Mesendoderm (in vitro differentiated cells): ENCODE data around the gene TSPAN5.

Source experiments
- DNase-seq: peaks from one replicate; pipeline ENCODE4 v3.0.0; 2013
- H2AK5ac ChIP-seq: 2 replicates; pipeline ENCODE4 v1.6.1; 2013; ENCODE audit warnings: low read length, inconsistent platforms
- H2BK120ac ChIP-seq: 2 replicates; pipeline ENCODE4 v1.6.1; 2013; ENCODE audit warnings: low read depth, mild to moderate bottlenecking, low read length, moderate library complexity, mixed read lengths
- H2BK15ac ChIP-seq: replicated peaks from 2 replicates; pipeline ENCODE4 v1.6.1; 2013; ENCODE audit warnings: low read depth, mild to moderate bottlenecking, moderate library complexity
- H2BK5ac ChIP-seq: 2 replicates; pipeline ENCODE4 v1.6.1; 2013; ENCODE audit warnings: low read length, inconsistent platforms
- H3K18ac ChIP-seq: 2 replicates; pipeline ENCODE4 v1.6.1; 2013; ENCODE audit warnings: mild to moderate bottlenecking, low read length, mixed read lengths
- H3K23ac ChIP-seq: one replicate; pipeline ENCODE4 v1.6.1; 2013; ENCODE audit warnings: low read length
- H3K27ac ChIP-seq: 2 replicates; pipeline ENCODE4 v1.5.1; 2013; ENCODE audit warnings: low read depth, mild to moderate bottlenecking, inconsistent platforms, low read length, moderate library complexity
- H3K27me3 ChIP-seq: 2 replicates; pipeline ENCODE4 v1.6.1; 2013; ENCODE audit warnings: low read length, control low read depth, mild to moderate bottlenecking, inconsistent platforms; ENCODE audit not compliant: insufficient read depth, poor library complexity
- H3K36me3 ChIP-seq: 2 replicates; pipeline ENCODE4 v1.6.1; 2013; ENCODE audit warnings: low read length, inconsistent platforms; ENCODE audit not compliant: control insufficient read depth, insufficient read depth
- H3K4ac ChIP-seq: one replicate; pipeline ENCODE4 v1.6.1; 2013; ENCODE audit warnings: low read depth, mild to moderate bottlenecking, low read length, moderate library complexity
- H3K4me1 ChIP-seq: 2 replicates; pipeline ENCODE4 v1.6.1; 2013; ENCODE audit warnings: low read depth, low read length, inconsistent platforms; ENCODE audit not compliant: control insufficient read depth
- H3K4me2 ChIP-seq: 2 replicates; pipeline ENCODE4 v1.6.1; 2013; ENCODE audit warnings: low read length
- H3K4me3 ChIP-seq: 2 replicates; pipeline ENCODE4 v1.5.1; 2013; ENCODE audit warnings: mild to moderate bottlenecking, low read length
- H3K56ac ChIP-seq: one replicate; pipeline ENCODE4 v1.6.1; 2013; ENCODE audit warnings: low read length
- H3K79me1 ChIP-seq: 2 replicates; pipeline ENCODE4 v1.6.1; 2013; ENCODE audit warnings: low read length, inconsistent platforms
- H3K79me2 ChIP-seq: 2 replicates; pipeline ENCODE4 v1.6.1; 2013; ENCODE audit warnings: mild to moderate bottlenecking, low read length; ENCODE audit not compliant: control insufficient read depth, insufficient read depth
- H3K9ac ChIP-seq: 2 replicates; pipeline ENCODE4 v1.6.1; 2013; ENCODE audit warnings: low read length, inconsistent platforms
- H4K5ac ChIP-seq: one replicate; pipeline ENCODE4 v1.6.1; 2013; ENCODE audit warnings: low read length
- H4K8ac ChIP-seq: one replicate; pipeline ENCODE4 v1.6.1; 2013; ENCODE audit warnings: low read depth, mild to moderate bottlenecking, control low read depth, low read length, moderate library complexity
- WGBS: extraction: QIAGEN DNeasy Blood & Tissue Kit; methylation state at CpG from one replicate; pipeline ENCODE4 v1.1.7; 2013; ENCODE audit warnings: low lambda C conversion rate, missing lambda C conversion rate; ENCODE audit not compliant: insufficient coverage; ENCODE audit errors: extremely low coverage; 5-methylcytosine and 5-hydroxymethylcytosine counted together

TSPAN5 gene

GRCh38 chr4:98423009-98423408 is 235.4 kb downstream of the TSPAN5 start:
- Histone ChIP-seq H3K18ac (no peak overlapping the region), H2BK15ac (no peak overlapping the region), H3K36me3 (no peaks in the 10 kb centered on the region), H3K4me3 (no peak overlapping the region), H3K23ac (no peak overlapping the region), H3K4me1 (no peaks in the 10 kb centered on the region), H2AK5ac (no peak overlapping the region), H3K9ac (no peak overlapping the region), H3K4ac (no peak overlapping the region), H3K27ac (no peak overlapping the region), H3K27me3 (no peaks in the 10 kb centered on the region), H2BK5ac (no peak overlapping the region), H3K79me2 (no peaks in the 10 kb centered on the region), H3K79me1 (no peaks in the 10 kb centered on the region), H4K5ac (no peak overlapping the region), H2BK120ac (no peak overlapping the region), H3K56ac (no peak overlapping the region), H3K4me2 (no peak overlapping the region), H4K8ac (no peak overlapping the region)
- no CpG with 5 or more reads among the region's 4 CpGs for WGBS
- DNase-seq = no peak

DNA sequence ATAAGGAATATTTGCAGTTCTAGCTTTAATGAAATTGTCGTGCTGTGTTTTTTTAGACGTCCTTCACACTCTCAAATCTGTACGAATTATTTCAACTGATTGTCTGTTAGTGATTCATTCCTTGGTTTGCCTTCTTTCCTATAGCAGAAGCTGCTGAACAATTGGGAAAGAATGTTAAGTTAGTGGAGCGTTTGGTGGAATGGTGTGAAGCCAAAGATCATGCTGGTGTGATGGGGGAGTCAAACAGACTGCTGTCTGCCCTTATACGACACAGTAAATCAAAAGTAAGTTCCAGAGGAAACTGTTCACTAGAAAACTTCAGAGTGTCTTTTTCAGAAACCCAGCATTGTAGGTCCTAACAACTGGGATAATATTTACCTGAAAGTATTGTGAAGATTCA is 237.3 kb downstream of the TSPAN5 start:
- no peaks in the 10 kb centered on the region for H3K4me1 ChIP-seq
- no peak for DNase-seq
- no peak overlapping the region for H2BK120ac ChIP-seq
- H2BK15ac ChIP-seq = no peak overlapping the region
- no peak overlapping the region for H3K4me3 ChIP-seq
- no peak overlapping the region for H3K23ac ChIP-seq
- no peak overlapping the region for H3K4ac ChIP-seq
- no peak overlapping the region for H3K27ac ChIP-seq
- H2BK5ac ChIP-seq = no peak overlapping the region
- no CpG with 5 or more reads among the region's 5 CpGs for WGBS
- H3K79me1 ChIP-seq = no peaks in the 10 kb centered on the region
- H3K27me3 ChIP-seq = no peaks in the 10 kb centered on the region
- no peak overlapping the region for H3K9ac ChIP-seq
- H3K56ac ChIP-seq = no peak overlapping the region
- no peak overlapping the region for H3K18ac ChIP-seq
- H2AK5ac ChIP-seq = no peak overlapping the region
- no peaks in the 10 kb centered on the region for H3K36me3 ChIP-seq
- H4K5ac ChIP-seq = no peak overlapping the region
- H3K79me2 ChIP-seq = no peaks in the 10 kb centered on the region
- no peak overlapping the region for H3K4me2 ChIP-seq
- H4K8ac ChIP-seq = no peak overlapping the region
